AG04450 (cell line): ENCODE data around the gene MIPOL1. TPM values are rescaled to one million over a fixed set of nuclear protein-coding genes. Genes with fewer than 3 reads are reported as not detected.

ENCODE experiments used
- CTCF ChIA-PET: fragments of 300-600, 350-600 bp; formaldehyde crosslinking; extraction: SDS; loops from one replicate; lab custom pipeline; 2022; ENCODE audit warnings: antibody characterized with exemption, inconsistent platforms; lab: Charles Lee
- POLR2A ChIA-PET: fragments of 350-600 bp; formaldehyde crosslinking; extraction: SDS; loops from one replicate; lab custom pipeline; 2021; ENCODE audit warnings: antibody characterized with exemption, inconsistent platforms; lab: Yijun Ruan, JAX
- DNase-seq: peaks from one replicate; pipeline ENCODE4 v3.0.0-alpha.2; 2011; ENCODE audit warnings: low read depth, low spot score
- H3K27ac ChIP-seq: one replicate; pipeline ENCODE4 v1.5.1; 2012; ENCODE audit warnings: low read depth, low read length, control low read depth
- H3K27me3 ChIP-seq: one replicate; pipeline ENCODE4 v1.6.0; 2012; ENCODE audit warnings: low read length; ENCODE audit not compliant: control insufficient read depth, insufficient read depth
- H3K4me3 ChIP-seq: 2 replicates; pipeline ENCODE4 v1.5.1; 2011; ENCODE audit warnings: mild to moderate bottlenecking, low read depth, low read length, control low read depth
- H3K9me3 ChIP-seq: 2 replicates; pipeline ENCODE4 v1.5.1; 2012; ENCODE audit warnings: low read length; ENCODE audit not compliant: control insufficient read depth, insufficient read depth
- CTCF ChIP-seq: IDR thresholded peaks from 2 replicates; pipeline ENCODE4 v1.5.1; 2011; ENCODE audit warnings: low read depth, low read length, control low read depth, inconsistent platforms
- polyA plus RNA-seq: library from polyadenylated mRNA; depleted of rRNA; stranded (reverse); fragments of >200 nt; gene quantifications from 2 replicates; pipeline ENCODE4 v1.2.3, GENCODE V29; 2011

The MIPOL1 gene
- polyA plus RNA-seq, 1 experiment: 7.0 TPM

DNA sequence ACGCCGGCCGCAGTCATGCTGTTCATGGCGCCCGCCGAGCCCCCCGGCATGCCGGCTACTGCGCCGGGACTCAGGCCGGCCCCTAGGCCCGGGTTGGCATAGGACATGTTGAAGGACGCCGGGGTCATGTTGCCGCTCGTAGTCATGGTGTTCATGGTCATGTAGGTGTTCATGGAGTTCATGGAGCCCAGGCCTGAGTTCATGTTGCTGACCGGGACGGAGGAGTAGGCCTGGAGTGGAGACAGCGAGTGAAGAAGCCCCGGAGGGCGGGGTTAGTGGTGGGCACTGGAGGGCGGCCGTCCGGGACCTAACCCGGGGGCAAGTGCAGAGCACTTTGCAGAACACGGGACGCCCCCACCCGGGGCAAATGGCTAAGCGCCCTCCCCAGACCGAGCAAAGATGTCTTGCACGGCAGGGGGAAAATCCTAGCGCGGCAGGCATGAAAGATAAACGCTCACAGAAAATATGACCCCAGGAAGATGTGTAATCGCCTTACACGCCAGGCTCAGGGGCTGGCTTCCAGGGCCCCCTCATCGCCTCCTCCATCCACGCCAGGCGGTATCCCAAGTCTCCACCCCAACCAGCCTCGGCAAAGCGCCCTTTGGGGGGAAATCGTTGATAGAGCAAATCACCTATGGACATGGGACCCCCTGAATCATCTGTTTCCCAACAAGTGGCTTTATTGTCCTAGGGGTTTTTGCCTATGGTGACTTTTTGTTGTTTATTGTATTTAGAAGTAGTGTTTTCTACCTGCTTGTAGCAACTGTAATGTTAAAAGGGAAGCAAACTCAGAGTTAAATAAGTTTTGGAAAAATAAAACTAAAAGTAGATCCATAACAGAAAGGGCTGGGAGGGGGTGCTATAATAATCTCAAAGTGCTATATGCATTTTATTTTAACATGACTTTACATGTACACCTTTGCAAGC is 395.0 kb downstream of the MIPOL1 start:
- POLR2A ChIA-PET: no interaction called here
- no peak overlapping the region for H3K4me3 ChIP-seq
- peaks cover 22% of the 10 kb centered on the region; the same call in 1 of the 2 replicates for H3K9me3 ChIP-seq
- H3K27ac ChIP-seq: no peak overlapping the region
- DNase-seq: no peak
- peaks cover 77% of the 10 kb centered on the region for H3K27me3 ChIP-seq
- CTCF ChIA-PET: interaction anchor here (0.5 to 2.6 kb wide), 19 partner anchors 16 to 394 kb away, joined by 3 to 48 read pairs (median 4); no protein-coding TSS in a partner anchor
- no peak for TF ChIP-seq CTCF

GRCh38 chr14:37593511-37594237 is 395.9 kb downstream of the MIPOL1 start:
- H3K4me3 ChIP-seq: no peak overlapping the region
- ChIA-PET CTCF (interaction anchor here (0.5 to 2.6 kb wide), 22 partner anchors 8 to 362 kb away, joined by 3 to 48 read pairs (median 4); no protein-coding TSS in a partner anchor), POLR2A (no interaction called here)
- H3K27me3 ChIP-seq: peaks cover 77% of the 10 kb centered on the region
- H3K27ac ChIP-seq: no peak overlapping the region
- H3K9me3 ChIP-seq: peaks cover 18% of the 10 kb centered on the region; the same call in 1 of the 2 replicates
- TF ChIP-seq CTCF: no peak
- no peak for DNase-seq

DNA sequence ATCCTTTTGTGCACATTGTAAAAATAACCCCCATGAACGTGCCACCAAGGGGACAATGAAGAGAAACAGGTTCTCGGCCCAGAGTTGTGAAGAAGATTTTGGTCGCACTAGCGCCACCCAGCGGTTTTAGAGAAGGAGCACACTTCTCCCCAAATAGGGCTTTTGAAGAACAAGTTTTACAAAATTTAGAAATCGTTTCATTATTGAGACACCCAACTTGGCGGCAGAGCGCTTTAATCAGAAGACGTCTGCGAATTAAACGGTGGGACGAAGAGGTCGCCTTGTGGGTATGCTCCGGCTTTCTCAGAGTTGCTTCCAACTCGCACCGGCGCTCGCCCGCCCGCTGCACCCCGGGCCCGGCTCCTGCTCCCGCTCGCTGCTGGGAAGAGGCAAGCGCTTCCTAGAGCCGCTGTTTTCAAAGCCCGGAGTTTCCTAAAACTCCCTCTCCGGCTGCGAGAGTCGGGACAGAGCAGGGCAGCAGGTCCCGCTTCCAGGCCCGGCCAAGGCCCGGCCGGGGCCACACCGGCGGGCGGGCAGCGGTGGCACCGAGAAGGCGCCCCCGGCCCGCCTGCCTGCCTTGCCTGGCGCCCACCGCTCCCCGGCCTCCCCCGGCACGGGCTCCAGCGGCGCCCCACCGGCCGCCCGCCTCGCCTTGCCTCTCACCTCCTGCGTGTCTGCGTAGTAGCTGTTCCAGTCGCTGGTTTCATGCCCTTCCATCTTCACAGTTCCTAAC is 396.7 kb downstream of the MIPOL1 start:
- TF ChIP-seq CTCF: peak; percentile 86
- ChIA-PET POLR2A (no interaction called here), CTCF (interaction anchor here (0.5 to 3.9 kb wide), 16 partner anchors 18 to 363 kb away, joined by 3 to 48 read pairs (median 4); no protein-coding TSS in a partner anchor)
- Histone ChIP-seq H3K9me3 (peaks cover 25% of the 10 kb centered on the region; the same call in 1 of the 2 replicates), H3K27ac (no peak overlapping the region), H3K4me3 (peak overlapping the region; percentile 61), H3K27me3 (peaks cover 77% of the 10 kb centered on the region)
- peak; percentile 32 for DNase-seq

GRCh38 chr14:37594971-37595808 is 397.5 kb downstream of the MIPOL1 start, which contains the start of the genes FOXA1 and TTC6:
TSS of gene FOXA1 (minus strand) at chr14:37595249. CDS start at chr14:37594972, 277 bp downstream.
TSS of gene TTC6 (plus strand) at chr14:37595629. CDS start at chr14:37622065, 26,436 bp downstream.
- ChIA-PET CTCF (interaction anchor here (0.5 to 3.9 kb wide), 10 partner anchors 57 to 364 kb away, joined by 3 to 25 read pairs (median 4); no protein-coding TSS in a partner anchor), POLR2A (no interaction called here)
- peak within 1 kb of the TSS; percentile 61 for H3K4me3 ChIP-seq
- no peak within 1 kb of the TSS for H3K27ac ChIP-seq
- TF ChIP-seq CTCF: no peak
- peaks cover 83% of the 10 kb centered on the region for H3K27me3 ChIP-seq
- H3K9me3 ChIP-seq: peaks cover 27% of the 10 kb centered on the region; the same call in 1 of the 2 replicates
- no peak for DNase-seq
